Mesothelial cell of epicardium (in vitro differentiated cells): ENCODE data around the gene CCBE1. TPM values are rescaled to one million over a fixed set of nuclear protein-coding genes. Genes with fewer than 3 reads are reported as not detected.

Source experiments
- DNase-seq, 2 experiments: peaks; one replicate each; pipeline ENCODE4 v3.0.0; 2021; ENCODE audit warnings: low spot score in 2 of 2; ENCODE audit not compliant: unreplicated experiment in 2 of 2
- H3K27ac Mint-ChIP-seq: 2 replicates; pipeline ENCODE4 v1.8.0; 2021; ENCODE audit warnings: mixed read lengths
- H3K27me3 Mint-ChIP-seq: 2 replicates; pipeline ENCODE4 v1.8.0; 2021; ENCODE audit warnings: low read depth, mixed read lengths
- H3K36me3 Mint-ChIP-seq: 2 replicates; pipeline ENCODE4 v1.8.0; 2021; ENCODE audit warnings: mixed read lengths
- H3K4me1 Mint-ChIP-seq: 2 replicates; pipeline ENCODE4 v1.8.0; 2021; ENCODE audit warnings: mixed read lengths
- H3K4me3 Mint-ChIP-seq: 2 replicates; pipeline ENCODE4 v1.8.0; 2021; ENCODE audit warnings: mild to moderate bottlenecking, moderate library complexity, mixed read lengths
- H3K9me3 Mint-ChIP-seq: 2 replicates; pipeline ENCODE4 v1.8.0; 2021; ENCODE audit warnings: mixed read lengths
- CTCF ChIP-seq: fragments of 200-600 bp; sonication (generic); IDR thresholded peaks from one replicate; pipeline ENCODE4 v1.5.0; 2021; ENCODE audit warnings: antibody characterized with exemption; ENCODE audit not compliant: unreplicated experiment
- total RNA-seq: library from RNA; stranded (reverse); gene quantifications from 3 replicates; pipeline ENCODE4 v1.2.1, GENCODE V29; 2021

CCBE1 gene
- total RNA-seq, 1 donor from 2014 or later: 71.1 TPM

- Mint-ChIP-seq H3K36me3 (no peaks in the 10 kb centered on the region), H3K27ac (peak overlapping the region; percentile 75)
Observed at GRCh38 chr18:59416818-59417217, 280.4 kb downstream of the CCBE1 start.

GRCh38 chr18:59414111-59414653 is 283.0 kb downstream of the CCBE1 start:
- TF ChIP-seq CTCF: no peak
- no peak for DNase-seq
- no peaks in the 10 kb centered on the region for H3K9me3 Mint-ChIP-seq
- H3K27me3 Mint-ChIP-seq: no peaks in the 10 kb centered on the region
- H3K27ac Mint-ChIP-seq: no peak overlapping the region
- H3K36me3 Mint-ChIP-seq: peaks cover 2% of the 10 kb centered on the region
- H3K4me3 Mint-ChIP-seq: no peak overlapping the region
- H3K4me1 Mint-ChIP-seq: peaks cover 30% of the 10 kb centered on the region

More at GRCh38 chr18:59416818-59417217, 280.4 kb downstream of the CCBE1 start:
- TF ChIP-seq CTCF: no peak
- Mint-ChIP-seq H3K4me1 (peaks cover 42% of the 10 kb centered on the region), H3K9me3 (no peaks in the 10 kb centered on the region), H3K4me3 (no peak overlapping the region), H3K27me3 (no peaks in the 10 kb centered on the region)
- DNase-seq: no peak

GRCh38 chr18:59402432-59403090 is 294.7 kb downstream of the CCBE1 start:
- no peak overlapping the region for H3K4me3 Mint-ChIP-seq
- DNase-seq: peak; percentile 47 to 76
- H3K27me3 Mint-ChIP-seq: peaks cover 2% of the 10 kb centered on the region
- H3K27ac Mint-ChIP-seq: no peak overlapping the region
- no peak for TF ChIP-seq CTCF
- no peaks in the 10 kb centered on the region for H3K4me1 Mint-ChIP-seq
- no peaks in the 10 kb centered on the region for H3K36me3 Mint-ChIP-seq
- H3K9me3 Mint-ChIP-seq: no peaks in the 10 kb centered on the region

GRCh38 chr18:59400407-59400806 is 296.8 kb downstream of the CCBE1 start:
- Mint-ChIP-seq H3K4me1 (no peaks in the 10 kb centered on the region), H3K36me3 (no peaks in the 10 kb centered on the region), H3K4me3 (no peak overlapping the region), H3K27me3 (peaks cover 2% of the 10 kb centered on the region), H3K9me3 (no peaks in the 10 kb centered on the region), H3K27ac (no peak overlapping the region)
- no peak for DNase-seq
- TF ChIP-seq CTCF: no peak

- no peak overlapping the region for H3K27ac Mint-ChIP-seq
- no peaks in the 10 kb centered on the region for H3K36me3 Mint-ChIP-seq
- H3K27me3 Mint-ChIP-seq: peaks cover 9% of the 10 kb centered on the region
- H3K4me1 Mint-ChIP-seq: no peaks in the 10 kb centered on the region
- no peak for TF ChIP-seq CTCF
- no peak overlapping the region for H3K4me3 Mint-ChIP-seq
- H3K9me3 Mint-ChIP-seq: no peaks in the 10 kb centered on the region
- no peak for DNase-seq
Observed at GRCh38 chr18:59395226-59396175, 301.7 kb downstream of the CCBE1 start.
